ENCODE data around the gene SHCBP1L.

Gene SHCBP1L

GRCh38 chr1:182978151-182978853, 25.3 kb upstream of the SHCBP1L start:
- Histone ChIP-seq H3K27me3 (ENCODE audit: control insufficient read depth, insufficient read depth, low read length) (no peaks in the 10 kb centered on the region), H3K9me3 (ENCODE audit: control insufficient read depth, insufficient read depth, low read length) (no peaks in the 10 kb centered on the region), H3K4me3 (ENCODE audit: low read depth, low read length) (no peak overlapping the region), H3K36me3 (ENCODE audit: control insufficient read depth, insufficient read depth, low read length) (no peaks in the 10 kb centered on the region), H3K9ac (ENCODE audit: low read depth, low read length) (no peak overlapping the region), H3K4me1 (ENCODE audit: control insufficient read depth, insufficient read depth, low read length) (no peaks in the 10 kb centered on the region)

DNA sequence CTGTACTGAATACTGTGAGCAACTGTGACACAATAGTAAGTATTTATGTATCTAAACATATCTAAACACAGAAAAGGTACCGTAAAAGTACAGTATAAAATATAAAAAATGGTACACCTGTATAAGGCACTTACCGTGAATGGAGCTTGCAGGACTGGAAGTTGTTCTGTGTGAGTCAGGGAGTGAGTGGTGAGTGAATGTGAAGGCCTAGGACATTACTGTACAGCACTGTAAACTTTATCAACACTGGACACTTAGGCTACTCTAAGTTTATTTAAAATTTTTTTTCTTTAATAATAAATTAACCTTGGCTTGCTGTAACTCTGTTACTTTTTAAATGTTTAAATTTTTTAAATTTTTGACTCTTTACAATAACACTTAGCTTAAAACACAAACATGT, 24.5 kb upstream of the SHCBP1L start:
- H3K9ac ChIP-seq (ENCODE audit: low read depth, low read length) = no peak overlapping the region
- no peaks in the 10 kb centered on the region for H3K36me3 ChIP-seq (ENCODE audit: control insufficient read depth, insufficient read depth, low read length)
- H3K4me1 ChIP-seq (ENCODE audit: control insufficient read depth, insufficient read depth, low read length) = peaks cover 2% of the 10 kb centered on the region
- H3K9me3 ChIP-seq (ENCODE audit: control insufficient read depth, insufficient read depth, low read length) = no peaks in the 10 kb centered on the region
- H3K27me3 ChIP-seq (ENCODE audit: control insufficient read depth, insufficient read depth, low read length) = no peaks in the 10 kb centered on the region
- H3K4me3 ChIP-seq (ENCODE audit: low read depth, low read length) = no peak overlapping the region

GRCh38 chr1:182974506-182975191, 21.7 kb upstream of the SHCBP1L start:
- Histone ChIP-seq H3K4me3 (ENCODE audit: low read depth, low read length) (no peak overlapping the region), H3K36me3 (ENCODE audit: control insufficient read depth, insufficient read depth, low read length) (no peaks in the 10 kb centered on the region), H3K9ac (ENCODE audit: low read depth, low read length) (no peak overlapping the region), H3K4me1 (ENCODE audit: control insufficient read depth, insufficient read depth, low read length) (peaks cover 5% of the 10 kb centered on the region), H3K9me3 (ENCODE audit: control insufficient read depth, insufficient read depth, low read length) (no peaks in the 10 kb centered on the region), H3K27me3 (ENCODE audit: control insufficient read depth, insufficient read depth, low read length) (no peaks in the 10 kb centered on the region)

- Histone ChIP-seq H3K4me3 (ENCODE audit: low read depth, low read length) (no peak overlapping the region), H3K9ac (ENCODE audit: low read depth, low read length) (no peak overlapping the region), H3K36me3 (ENCODE audit: control insufficient read depth, insufficient read depth, low read length) (no peaks in the 10 kb centered on the region), H3K4me1 (ENCODE audit: control insufficient read depth, insufficient read depth, low read length) (peaks cover 5% of the 10 kb centered on the region), H3K9me3 (ENCODE audit: control insufficient read depth, insufficient read depth, low read length) (no peaks in the 10 kb centered on the region), H3K27me3 (ENCODE audit: control insufficient read depth, insufficient read depth, low read length) (no peaks in the 10 kb centered on the region)
These were observed 19.9 kb upstream of the SHCBP1L start for GRCh38 chr1:182972829-182973228.

DNA sequence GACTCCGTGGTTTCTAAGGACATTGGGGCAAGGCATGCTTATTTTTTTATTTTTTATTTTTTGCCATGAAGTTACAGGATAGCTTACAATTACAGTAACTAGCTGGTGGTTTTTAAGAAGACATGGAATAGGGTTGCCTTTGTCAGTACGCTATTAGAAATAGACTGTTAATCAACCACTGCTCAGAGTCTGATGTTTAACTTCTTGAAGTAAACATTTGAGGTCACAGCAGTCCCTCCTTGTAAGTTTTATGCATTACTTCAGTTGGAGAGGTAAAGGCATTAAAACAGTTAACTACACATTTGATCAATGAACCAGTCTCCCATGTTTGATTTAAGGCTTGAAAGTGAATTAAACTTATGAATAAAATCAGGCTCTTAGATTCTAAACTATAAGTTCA, 19.3 kb upstream of the SHCBP1L start:
- no peaks in the 10 kb centered on the region for H3K9me3 ChIP-seq (ENCODE audit: control insufficient read depth, insufficient read depth, low read length)
- no peak overlapping the region for H3K9ac ChIP-seq (ENCODE audit: low read depth, low read length)

GRCh38 chr1:182971219-182971618, 18.3 kb upstream of the SHCBP1L start:
- Histone ChIP-seq H3K36me3 (ENCODE audit: control insufficient read depth, insufficient read depth, low read length) (no peaks in the 10 kb centered on the region), H3K27me3 (ENCODE audit: control insufficient read depth, insufficient read depth, low read length) (no peaks in the 10 kb centered on the region), H3K9ac (ENCODE audit: low read depth, low read length) (no peak overlapping the region), H3K4me1 (ENCODE audit: control insufficient read depth, insufficient read depth, low read length) (peaks cover 5% of the 10 kb centered on the region), H3K4me3 (ENCODE audit: low read depth, low read length) (no peak overlapping the region), H3K9me3 (ENCODE audit: control insufficient read depth, insufficient read depth, low read length) (no peaks in the 10 kb centered on the region)

More for the DNA sequence above, 19.3 kb upstream of the SHCBP1L start:
- H3K4me1 ChIP-seq (ENCODE audit: control insufficient read depth, insufficient read depth, low read length) = peaks cover 5% of the 10 kb centered on the region
- no peak overlapping the region for H3K4me3 ChIP-seq (ENCODE audit: low read depth, low read length)
- H3K36me3 ChIP-seq (ENCODE audit: control insufficient read depth, insufficient read depth, low read length) = no peaks in the 10 kb centered on the region
- no peaks in the 10 kb centered on the region for H3K27me3 ChIP-seq (ENCODE audit: control insufficient read depth, insufficient read depth, low read length)

- peaks cover 5% of the 10 kb centered on the region for H3K4me1 ChIP-seq (ENCODE audit: control insufficient read depth, insufficient read depth, low read length)
- H3K4me3 ChIP-seq (ENCODE audit: low read depth, low read length) = no peak overlapping the region
- H3K27me3 ChIP-seq (ENCODE audit: control insufficient read depth, insufficient read depth, low read length) = no peaks in the 10 kb centered on the region
- no peaks in the 10 kb centered on the region for H3K36me3 ChIP-seq (ENCODE audit: control insufficient read depth, insufficient read depth, low read length)
- no peaks in the 10 kb centered on the region for H3K9me3 ChIP-seq (ENCODE audit: control insufficient read depth, insufficient read depth, low read length)
- H3K9ac ChIP-seq (ENCODE audit: low read depth, low read length) = no peak overlapping the region
These were observed 16.1 kb upstream of the SHCBP1L start for GRCh38 chr1:182968836-182969734.

DNA sequence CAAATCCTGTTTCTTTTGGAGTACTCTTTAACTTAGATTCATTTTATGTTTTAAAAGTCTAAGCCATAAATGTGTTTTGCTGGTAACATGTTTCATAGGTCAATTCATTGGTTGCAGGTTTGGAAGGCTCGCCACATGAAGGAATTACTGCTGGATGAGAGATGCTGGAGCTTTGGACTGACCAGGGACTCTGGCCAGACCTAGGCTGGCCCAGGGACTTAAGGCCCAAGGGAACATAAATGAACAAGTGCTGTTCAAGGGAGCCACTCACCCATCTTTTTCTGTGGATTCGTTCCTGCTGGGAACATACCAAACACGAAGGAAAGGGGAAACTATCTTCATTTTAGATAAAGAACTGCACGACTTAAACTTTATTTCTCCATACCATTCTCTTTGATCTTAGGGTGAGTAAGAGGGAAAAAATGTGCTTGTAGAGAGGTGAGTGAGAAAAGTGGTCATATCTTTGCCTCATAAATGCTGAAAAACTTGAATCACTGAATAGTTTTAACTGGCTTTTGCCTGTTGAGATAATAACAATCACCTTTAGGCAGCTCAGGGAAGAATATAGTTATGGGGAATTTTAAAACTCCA, 15.3 kb upstream of the SHCBP1L start:
- Histone ChIP-seq H3K27me3 (ENCODE audit: control insufficient read depth, insufficient read depth, low read length) (no peaks in the 10 kb centered on the region), H3K9me3 (ENCODE audit: control insufficient read depth, insufficient read depth, low read length) (no peaks in the 10 kb centered on the region), H3K9ac (ENCODE audit: low read depth, low read length) (no peak overlapping the region), H3K4me3 (ENCODE audit: low read depth, low read length) (no peak overlapping the region), H3K4me1 (ENCODE audit: control insufficient read depth, insufficient read depth, low read length) (peaks cover 5% of the 10 kb centered on the region), H3K36me3 (ENCODE audit: control insufficient read depth, insufficient read depth, low read length) (no peaks in the 10 kb centered on the region)

- H3K4me1 ChIP-seq (ENCODE audit: control insufficient read depth, insufficient read depth, low read length) = peaks cover 5% of the 10 kb centered on the region
- no peaks in the 10 kb centered on the region for H3K27me3 ChIP-seq (ENCODE audit: control insufficient read depth, insufficient read depth, low read length)
- H3K9ac ChIP-seq (ENCODE audit: low read depth, low read length) = no peak overlapping the region
- no peaks in the 10 kb centered on the region for H3K9me3 ChIP-seq (ENCODE audit: control insufficient read depth, insufficient read depth, low read length)
- no peak overlapping the region for H3K4me3 ChIP-seq (ENCODE audit: low read depth, low read length)
- H3K36me3 ChIP-seq (ENCODE audit: control insufficient read depth, insufficient read depth, low read length) = no peaks in the 10 kb centered on the region
These were observed 12.9 kb upstream of the SHCBP1L start for GRCh38 chr1:182965861-182966260.

- H3K27me3 ChIP-seq (ENCODE audit: control insufficient read depth, insufficient read depth, low read length) = no peaks in the 10 kb centered on the region
- peaks cover 5% of the 10 kb centered on the region for H3K4me1 ChIP-seq (ENCODE audit: control insufficient read depth, insufficient read depth, low read length)
- no peak overlapping the region for H3K4me3 ChIP-seq (ENCODE audit: low read depth, low read length)
- H3K9me3 ChIP-seq (ENCODE audit: control insufficient read depth, insufficient read depth, low read length) = no peaks in the 10 kb centered on the region
- no peak overlapping the region for H3K9ac ChIP-seq (ENCODE audit: low read depth, low read length)
- H3K36me3 ChIP-seq (ENCODE audit: control insufficient read depth, insufficient read depth, low read length) = no peaks in the 10 kb centered on the region
These were observed 12.1 kb upstream of the SHCBP1L start for GRCh38 chr1:182965096-182965495.

- Histone ChIP-seq H3K4me1 (ENCODE audit: control insufficient read depth, insufficient read depth, low read length) (peaks cover 8% of the 10 kb centered on the region), H3K9me3 (ENCODE audit: control insufficient read depth, insufficient read depth, low read length) (no peaks in the 10 kb centered on the region), H3K9ac (ENCODE audit: low read depth, low read length) (no peak overlapping the region), H3K36me3 (ENCODE audit: control insufficient read depth, insufficient read depth, low read length) (no peaks in the 10 kb centered on the region), H3K27me3 (ENCODE audit: control insufficient read depth, insufficient read depth, low read length) (no peaks in the 10 kb centered on the region), H3K4me3 (ENCODE audit: low read depth, low read length) (no peak overlapping the region)
These were observed 9.7 kb upstream of the SHCBP1L start for GRCh38 chr1:182962554-182963115.
